HG03439 (cell line): ENCODE data around the gene CNTNAP3B.
"Not testable (repeated sequence)": the region's sequence is repeated elsewhere in the genome, so short reads cannot be mapped to it uniquely, and the experiment has no call there.

Source experiments
- ATAC-seq: cut with Tn5 transposase; IDR thresholded peaks from one replicate; pipeline ENCODE4 v1.9.1; 2021; ENCODE audit warnings: mild to moderate bottlenecking, moderate library complexity; ENCODE audit not compliant: unreplicated experiment

Gene CNTNAP3B

DNA sequence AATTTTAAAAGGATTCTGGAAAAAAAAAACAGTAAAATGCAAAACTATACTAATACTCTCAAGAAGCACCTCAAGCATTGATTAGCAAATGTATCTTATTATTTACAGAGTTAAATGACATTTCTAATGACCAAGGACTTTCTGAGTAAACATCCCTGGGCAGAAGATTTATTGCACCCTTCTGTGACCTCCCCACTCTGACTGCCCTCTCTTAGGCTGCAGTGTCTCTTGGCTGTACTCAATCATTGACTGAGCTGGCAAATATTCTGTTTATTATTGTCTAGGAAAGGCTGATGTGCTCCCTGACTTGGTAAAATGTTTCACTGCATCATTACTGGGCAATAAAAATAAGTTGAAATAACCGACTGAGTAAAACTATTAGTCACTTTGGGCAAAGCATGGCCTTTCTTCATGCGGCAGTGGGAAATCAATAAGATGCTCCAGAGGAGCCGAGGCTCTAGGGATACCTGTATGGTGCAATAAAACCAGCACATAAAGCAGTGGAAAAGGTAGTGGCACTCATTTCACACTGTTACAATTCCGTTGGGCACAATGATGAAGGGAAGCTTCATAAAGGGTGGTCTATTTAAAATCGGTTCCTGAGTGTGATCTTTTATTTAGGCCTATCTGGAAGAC lies 151.1 kb downstream of the CNTNAP3B start:
- not testable (repeated sequence) for ATAC-seq

- ATAC-seq: not testable (repeated sequence)
These were observed 154.3 kb downstream of the CNTNAP3B start for GRCh38 chr9:41974906-41975305.

- ATAC-seq: not testable (repeated sequence)
These were observed 176.2 kb downstream of the CNTNAP3B start for GRCh38 chr9:41953007-41953406.

DNA sequence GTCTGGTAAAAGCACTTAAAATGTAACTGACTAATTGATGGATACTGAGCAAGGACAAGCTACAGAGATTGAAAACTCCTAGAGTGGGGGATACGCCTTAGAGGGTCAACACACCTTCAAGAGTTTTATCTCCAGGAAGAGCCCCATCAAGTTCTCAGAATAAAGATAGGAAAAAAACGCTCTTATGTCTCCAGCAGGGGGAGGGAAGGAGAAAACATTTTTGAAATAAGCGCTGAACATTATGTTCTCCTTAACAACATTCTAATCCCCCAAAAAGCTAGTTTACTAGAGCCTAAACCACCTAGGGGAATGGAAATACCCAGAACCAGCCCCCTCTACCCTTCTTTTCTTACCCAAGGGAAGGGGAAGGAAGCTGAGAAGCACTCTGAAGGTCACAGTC lies 187.5 kb downstream of the CNTNAP3B start:
- ATAC-seq: not testable (repeated sequence)

DNA sequence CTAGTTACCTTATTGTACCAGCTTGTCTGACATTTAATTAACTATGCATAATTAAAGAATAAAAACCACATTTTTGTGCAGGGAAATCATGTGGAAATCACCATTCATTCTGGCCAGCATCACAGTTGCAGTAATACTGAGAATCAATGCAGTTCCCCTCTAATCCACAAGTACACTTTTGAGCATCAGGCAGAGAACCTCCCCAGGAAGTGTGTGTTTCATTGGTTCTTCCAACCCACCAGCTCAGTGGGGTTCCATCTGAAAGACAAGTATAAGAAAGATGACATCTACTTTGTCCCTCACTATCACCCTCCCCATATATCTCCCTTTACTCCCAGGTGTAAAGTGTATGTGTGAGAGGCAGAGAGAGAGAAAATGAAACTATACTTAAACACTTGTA lies 191.1 kb downstream of the CNTNAP3B start:
- not testable (repeated sequence) for ATAC-seq

DNA sequence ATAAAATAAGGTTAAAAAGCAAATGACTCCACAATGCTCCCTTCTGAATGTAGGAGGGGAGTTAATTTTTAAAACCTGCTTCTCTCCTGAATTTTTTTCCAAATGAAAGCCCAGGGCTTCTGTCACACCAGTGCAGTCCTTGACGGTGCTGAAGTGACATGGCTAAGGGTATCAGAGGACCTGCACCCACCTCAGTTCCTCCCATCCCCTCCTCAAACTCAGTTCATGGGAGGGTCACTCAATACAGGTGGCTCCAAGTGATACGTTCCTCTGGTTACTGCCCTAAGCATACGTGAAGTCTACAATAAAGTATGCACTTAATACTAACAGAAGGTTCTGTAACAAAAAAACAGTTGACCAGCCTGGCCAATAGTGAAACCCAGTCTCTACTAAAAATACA lies 193.5 kb downstream of the CNTNAP3B start:
- ATAC-seq: not testable (repeated sequence)

DNA sequence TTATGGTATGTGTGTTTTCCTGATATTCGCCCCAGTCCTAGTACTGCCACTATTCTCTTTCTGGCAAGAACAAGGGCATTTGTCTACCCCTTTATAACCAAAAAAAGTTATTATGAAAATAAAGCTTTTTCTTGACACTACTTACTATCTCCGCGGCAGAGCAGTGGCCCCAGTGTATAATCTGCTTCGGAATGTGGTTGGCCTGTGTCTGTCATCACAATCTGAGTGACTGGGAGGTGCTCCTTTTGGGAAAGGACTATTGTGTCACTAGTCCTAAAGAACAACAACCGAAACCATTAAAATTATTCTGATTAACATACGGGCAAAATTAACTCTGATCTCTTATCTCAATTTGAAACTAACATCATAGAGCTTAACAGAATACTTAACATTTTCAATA lies 200.1 kb downstream of the CNTNAP3B start:
- not testable (repeated sequence) for ATAC-seq

GRCh38 chr9:41917374-41917773 lies 211.9 kb downstream of the CNTNAP3B start:
- ATAC-seq: not testable (repeated sequence)

- not testable (repeated sequence) for ATAC-seq
These were observed 223.7 kb downstream of the CNTNAP3B start for GRCh38 chr9:41905488-41905887.

GRCh38 chr9:41902762-41903161 lies 226.5 kb downstream of the CNTNAP3B start:
- not testable (repeated sequence) for ATAC-seq

DNA sequence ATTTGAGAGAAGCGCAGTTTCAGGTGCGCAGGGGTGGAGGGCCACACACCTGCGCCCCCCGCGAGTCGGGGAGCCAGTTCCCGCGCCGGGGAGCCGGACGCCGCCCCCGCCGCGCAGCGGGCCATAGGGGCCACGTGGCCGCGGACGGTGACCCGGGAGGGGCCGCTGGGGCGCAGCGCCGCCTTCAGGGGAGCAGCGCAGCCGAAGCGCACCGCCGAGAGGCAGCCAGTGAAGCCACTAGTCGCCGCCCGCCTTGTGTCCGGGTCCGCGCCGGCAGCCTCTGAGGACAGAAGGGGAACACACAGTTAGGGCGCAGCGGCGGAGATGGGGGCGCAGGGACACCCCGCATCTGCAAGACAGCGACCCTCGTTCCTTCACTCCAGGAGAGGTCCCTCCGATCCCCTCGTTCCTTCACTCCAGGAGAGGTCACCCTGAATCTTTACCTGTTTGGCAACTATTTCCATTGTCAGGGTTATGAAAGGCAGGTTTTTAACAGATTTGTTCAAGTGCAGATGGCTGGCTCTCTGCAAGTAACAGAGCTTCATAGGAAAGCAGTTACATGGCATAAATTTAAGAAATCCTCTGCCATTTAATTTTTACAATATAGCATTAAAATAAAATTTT lies 230.4 kb downstream of the CNTNAP3B start:
- not testable (repeated sequence) for ATAC-seq

DNA sequence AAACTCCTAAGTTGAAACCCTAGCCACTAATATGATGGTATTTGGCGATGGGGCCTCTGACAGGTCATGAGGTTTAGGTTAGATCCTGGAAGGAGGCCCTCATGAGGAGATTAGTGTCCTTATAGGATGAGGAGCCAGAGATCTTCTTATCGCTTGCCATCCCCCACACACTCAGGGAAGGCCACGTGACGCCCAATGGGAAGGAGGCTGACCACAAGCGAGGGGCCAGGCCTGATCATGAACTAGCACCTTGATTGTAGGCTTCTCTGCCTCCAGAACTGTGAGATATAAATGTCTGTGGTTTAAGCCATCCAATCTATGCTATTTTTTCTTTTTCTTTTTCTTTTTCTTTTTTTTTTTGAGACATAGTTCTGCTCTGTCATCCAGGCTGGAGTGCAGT lies 254.7 kb downstream of the CNTNAP3B start:
- ATAC-seq: not testable (repeated sequence)

- not testable (repeated sequence) for ATAC-seq
These were observed 273.8 kb downstream of the CNTNAP3B start for GRCh38 chr9:41855422-41855821.

DNA sequence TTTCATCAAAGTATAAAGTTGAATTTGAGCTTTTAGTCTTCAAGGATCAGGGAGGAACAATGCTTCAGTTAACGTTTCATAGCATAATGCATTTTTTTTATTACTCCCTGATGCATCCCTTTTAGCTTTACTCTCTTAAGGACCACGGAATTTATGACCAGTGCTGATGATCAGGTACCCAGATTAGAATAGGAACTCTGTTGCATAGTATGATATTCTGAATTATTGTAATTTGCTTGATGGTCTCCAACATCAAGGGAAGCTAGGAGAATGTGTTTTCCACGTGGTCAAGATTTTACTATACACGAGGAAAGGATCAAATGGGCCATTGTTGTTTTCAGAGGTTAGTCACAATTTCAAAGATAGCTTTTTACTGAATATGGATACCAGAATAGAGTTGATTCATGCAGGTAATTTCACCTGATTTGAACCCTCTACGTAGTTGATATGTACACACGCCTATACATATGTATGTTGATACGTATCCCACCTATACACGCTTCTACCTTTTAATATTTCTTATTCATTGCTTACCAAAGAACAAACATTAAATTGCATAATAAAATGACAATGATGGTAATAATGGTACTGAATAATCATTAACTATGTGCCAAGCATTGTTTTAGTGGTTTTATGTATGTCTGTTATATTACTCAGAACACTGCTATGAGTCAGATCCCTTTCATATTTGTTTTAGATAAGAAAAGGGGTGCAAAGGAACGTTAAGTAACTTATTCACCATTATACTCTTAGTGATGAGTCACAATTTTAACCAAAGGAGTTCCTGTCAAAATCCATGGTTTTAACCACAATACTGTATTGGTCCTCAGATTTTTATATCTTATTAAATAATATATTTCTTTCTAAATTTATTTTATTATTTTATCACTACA lies 277.1 kb downstream of the CNTNAP3B start:
- ATAC-seq: not testable (repeated sequence)

- not testable (repeated sequence) for ATAC-seq
These were observed 281.4 kb downstream of the CNTNAP3B start for GRCh38 chr9:41847829-41848228.
